Mammary microvascular endothelial cell (primary cell): ENCODE measurements around the gene ZPBP. TPM values are rescaled to one million over a fixed set of nuclear protein-coding genes. Genes with fewer than 3 reads are reported as not detected.

Source experiments
- total RNA-seq: library from RNA; depleted of rRNA; stranded (reverse); fragments of >200 nt; gene quantifications from 2 replicates; pipeline ENCODE4 v1.2.3, GENCODE V29; 2015

Gene ZPBP
- not detected in 2 replicates for total RNA-seq

DNA sequence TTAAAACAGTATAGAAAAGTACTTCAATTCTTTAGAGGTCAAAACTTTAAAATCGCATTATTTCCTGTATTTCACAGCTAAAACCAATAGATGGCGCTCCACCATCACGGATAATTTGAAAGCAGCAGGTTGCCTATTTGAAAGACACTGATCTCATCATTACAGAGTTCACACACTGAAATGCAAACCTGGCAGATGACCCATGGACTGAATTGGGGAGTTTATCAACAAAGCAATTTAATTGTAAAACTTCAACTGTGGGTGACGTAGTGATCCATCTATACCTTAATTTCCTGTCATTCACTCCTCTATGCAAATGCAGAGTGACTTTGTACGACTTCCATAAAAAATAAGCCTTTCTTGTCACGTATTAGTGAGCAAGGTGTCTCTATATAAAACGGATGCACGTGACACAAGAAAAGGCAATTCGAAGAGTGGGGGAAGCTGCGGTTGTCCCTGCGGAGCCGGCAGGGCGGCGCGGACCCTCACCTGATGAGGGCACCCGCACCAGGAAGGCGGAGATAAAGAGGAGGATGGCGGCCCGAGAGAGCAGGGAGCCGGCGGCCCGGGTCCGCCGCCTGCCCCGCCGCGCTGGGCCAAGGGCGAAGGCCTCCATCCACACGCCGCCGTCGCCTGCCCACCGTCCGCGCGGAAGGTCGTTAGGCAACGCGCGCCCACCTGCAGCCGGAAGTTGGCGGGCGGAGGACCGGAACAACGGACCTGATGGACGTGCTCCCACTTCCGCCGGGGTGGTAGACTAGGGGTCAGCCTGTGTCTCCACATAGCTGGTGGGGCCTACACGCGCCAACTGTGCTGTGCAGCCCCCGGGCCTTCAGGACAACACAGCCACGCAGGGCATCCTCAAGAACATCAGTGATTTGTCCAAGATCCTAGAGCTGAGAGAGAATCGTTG lies at the start of gene ZPBP:
TSS of gene ZPBP (minus strand) at position 668 of the 913 bp plus-strand sequence. CDS start at position 616, 52 bp downstream.

Other genes starting within 250 kb of the ZPBP start
- not detected in 2 replicates for gene IKZF1, start 211.5 kb upstream of the ZPBP start, total RNA-seq